ENCODE results near the gene KRTAP24-1. TPM values are rescaled to one million over a fixed set of nuclear protein-coding genes. Genes with fewer than 3 reads are reported as not detected.

Gene KRTAP24-1
- polyA plus RNA-seq, 10 donors, result not detected

- no peak for DNase-seq
These were observed 48.1 kb downstream of the KRTAP24-1 start for GRCh38 chr21:30234643-30235042.

GRCh38 chr21:30234050-30234449 lies 48.7 kb downstream of the KRTAP24-1 start:
- DNase-seq, result no peak

GRCh38 chr21:30233228-30234020 lies 49.3 kb downstream of the KRTAP24-1 start:
- DNase-seq, result peak; percentile 34 to 84 (median 68)

- DNase-seq, result no peak
These were observed 50.7 kb downstream of the KRTAP24-1 start for GRCh38 chr21:30232011-30232410.

Other genes with a start within 250 kb of the KRTAP24-1 start
- gene CLDN17, start 116.1 kb downstream of the KRTAP24-1 start, polyA plus RNA-seq (ENCODE audit: insufficient read length in 10 of 10), result not detected
- gene CLDN8, start 66.9 kb downstream of the KRTAP24-1 start, polyA plus RNA-seq (ENCODE audit: insufficient read length in 10 of 10), result 1 to 10 TPM in 2 of 10 donors, not detected in 8; 3.2 to 6.4 TPM
- not detected for gene KRTAP25-1, start 6.6 kb upstream of the KRTAP24-1 start, polyA plus RNA-seq (ENCODE audit: insufficient read length in 10 of 10)
- not detected for gene KRTAP26-1, start 37.4 kb upstream of the KRTAP24-1 start, polyA plus RNA-seq (ENCODE audit: insufficient read length in 10 of 10)
- gene KRTAP27-1, start 54.7 kb upstream of the KRTAP24-1 start, polyA plus RNA-seq (ENCODE audit: insufficient read length in 10 of 10), result not detected
- gene KRTAP23-1, start 65.7 kb upstream of the KRTAP24-1 start, polyA plus RNA-seq (ENCODE audit: insufficient read length in 10 of 10), result not detected
- not detected for gene KRTAP13-2, start 89.3 kb upstream of the KRTAP24-1 start, polyA plus RNA-seq (ENCODE audit: insufficient read length in 10 of 10)
- not detected for gene KRTAP13-1, start 113.1 kb upstream of the KRTAP24-1 start, polyA plus RNA-seq (ENCODE audit: insufficient read length in 10 of 10)
- gene KRTAP13-3, start 143.0 kb upstream of the KRTAP24-1 start, polyA plus RNA-seq (ENCODE audit: insufficient read length in 10 of 10), result not detected
- not detected for gene KRTAP13-4, start 147.3 kb upstream of the KRTAP24-1 start, polyA plus RNA-seq (ENCODE audit: insufficient read length in 10 of 10)
- not detected for gene KRTAP15-1, start 157.3 kb upstream of the KRTAP24-1 start, polyA plus RNA-seq (ENCODE audit: insufficient read length in 10 of 10)
- gene KRTAP19-1, start 197.4 kb upstream of the KRTAP24-1 start, polyA plus RNA-seq (ENCODE audit: insufficient read length in 10 of 10), result not detected
- not detected for gene KRTAP19-2, start 204.5 kb upstream of the KRTAP24-1 start, polyA plus RNA-seq (ENCODE audit: insufficient read length in 10 of 10)
- not detected for gene KRTAP19-3, start 209.1 kb upstream of the KRTAP24-1 start, polyA plus RNA-seq (ENCODE audit: insufficient read length in 10 of 10)
- gene KRTAP19-4, start 214.2 kb upstream of the KRTAP24-1 start, polyA plus RNA-seq (ENCODE audit: insufficient read length in 10 of 10), result not detected
- not detected for gene KRTAP19-5, start 219.2 kb upstream of the KRTAP24-1 start, polyA plus RNA-seq (ENCODE audit: insufficient read length in 10 of 10)